Left lung (tissue), 10 donors: Measurements from ENCODE around the gene RAP1GAP2. TPM values are rescaled to one million over a fixed set of nuclear protein-coding genes. Genes with fewer than 3 reads are reported as not detected.
"Not testable (repeated sequence)": the region's sequence is repeated elsewhere in the genome, so short reads cannot be mapped to it uniquely, and the experiment has no call there.

Experiments used
- ATAC-seq: fragments of 200-7000 bp; cut with Tn5 transposase; one replicate; pipeline ENCODE4 v1.9.1; 2020; ENCODE audit warnings: moderate library complexity
- DNase-seq, 4 donors: peaks; one replicate each; pipeline ENCODE4 v3.0.0-alpha.2; 2013 to 2020
- H3K27ac ChIP-seq, 2 donors: fragments of 200-600 bp; sonication (generic) in 1 of 2; one replicate each; pipeline versions ENCODE4 v1.5.0 to v1.8.0; 2020 to 2021
- H3K27me3 ChIP-seq, 2 donors: fragments of 200-600 bp; sonication (generic) in 1 of 2; one replicate each; pipeline versions ENCODE4 v1.5.0 to v1.8.0; 2020 to 2021
- H3K36me3 ChIP-seq, 2 donors: fragments of 200-600 bp; sonication (generic) in 1 of 2; one replicate each; pipeline versions ENCODE4 v1.5.0 to v1.8.0; 2020 to 2021
- H3K4me1 ChIP-seq, 2 donors: fragments of 200-600 bp; one replicate each; pipeline ENCODE4 v1.8.0; 2021
- H3K4me3 ChIP-seq, 2 donors: fragments of 200-600 bp; sonication (generic) in 1 of 2; one replicate each; pipeline versions ENCODE4 v1.5.0 to v1.8.0; 2020 to 2021; ENCODE audit warnings: mild to moderate bottlenecking in 1 of 2
- H3K9me3 ChIP-seq, 2 donors: fragments of 200-600 bp; sonication (generic) in 1 of 2; one replicate each; pipeline versions ENCODE4 v1.5.0 to v1.8.0; 2020 to 2021
- intact Hi-C, 2 donors: fragments of 100-400 bp; cut with DNase I; formaldehyde crosslinking; loops; one replicate each; pipeline versions ENCODE4 v1.11.2 to v1.14.2; 2022
- polyA plus RNA-seq, 6 donors: library from polyadenylated mRNA; unstranded; fragments of 120-200 nt; gene quantifications; one replicate each; pipeline ENCODE4 v1.2.1, GENCODE V29; 2013; ENCODE audit not compliant: insufficient read length in 6 of 6
- total RNA-seq, 2 donors: library from RNA; stranded (reverse); fragmentation: NEBNext Ultra II Directional; extraction: Animal tissue kit (Norgen Biotek cat#: 25700); gene quantifications; one replicate each; pipeline ENCODE4 v1.2.1, GENCODE V29; 2021
- TF ChIP-seq, protein P1 (sequence below), 2 donors: fragments of 200-600 bp; sonication (generic) in 1 of 2; IDR thresholded peaks; one replicate each; pipeline versions ENCODE4 v1.5.0 to v1.8.0; 2021; ENCODE audit warnings: antibody characterized with exemption in 2 of 2
- donor health status: DM: no; HTN: yes; CAD: no.
- donor health status: DM: no; HTN: no; CAD: no.

Gene RAP1GAP2
- total and polyA plus RNA-seq, 8 donors, result 8.0 to 14.5 (median 9.7) TPM

DNA sequence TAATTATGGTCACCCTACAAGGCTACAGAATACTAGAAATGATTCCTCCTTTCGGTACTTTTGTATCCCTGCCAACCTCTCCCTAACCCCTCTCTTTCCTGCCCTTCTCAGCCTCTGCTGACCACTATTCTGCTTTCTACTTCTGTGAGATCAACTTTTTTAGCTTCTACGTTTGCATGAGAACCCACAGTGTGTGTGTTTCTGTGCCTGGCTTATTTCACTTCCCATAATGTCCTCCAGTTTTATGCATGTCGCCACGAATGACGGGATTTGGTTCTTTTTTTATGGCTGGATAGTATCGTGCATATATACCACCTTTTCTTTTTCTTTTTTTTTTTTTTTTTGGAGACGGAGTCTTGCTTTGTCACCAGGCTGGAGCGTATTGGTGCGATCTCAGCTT lies 92.1 kb downstream of the RAP1GAP2 start:
- Histone ChIP-seq H3K27ac (no peak overlapping the region), H3K9me3 (no peaks in the 10 kb centered on the region), H3K4me3 (no peak overlapping the region), H3K36me3 (no peaks in the 10 kb centered on the region), H3K27me3 (peaks cover 0 to under 1% of the 10 kb centered on the region in 2 donors), H3K4me1 (peaks cover 0 to 6% of the 10 kb centered on the region in 2 donors)
- TF ChIP-seq, protein P1, sequence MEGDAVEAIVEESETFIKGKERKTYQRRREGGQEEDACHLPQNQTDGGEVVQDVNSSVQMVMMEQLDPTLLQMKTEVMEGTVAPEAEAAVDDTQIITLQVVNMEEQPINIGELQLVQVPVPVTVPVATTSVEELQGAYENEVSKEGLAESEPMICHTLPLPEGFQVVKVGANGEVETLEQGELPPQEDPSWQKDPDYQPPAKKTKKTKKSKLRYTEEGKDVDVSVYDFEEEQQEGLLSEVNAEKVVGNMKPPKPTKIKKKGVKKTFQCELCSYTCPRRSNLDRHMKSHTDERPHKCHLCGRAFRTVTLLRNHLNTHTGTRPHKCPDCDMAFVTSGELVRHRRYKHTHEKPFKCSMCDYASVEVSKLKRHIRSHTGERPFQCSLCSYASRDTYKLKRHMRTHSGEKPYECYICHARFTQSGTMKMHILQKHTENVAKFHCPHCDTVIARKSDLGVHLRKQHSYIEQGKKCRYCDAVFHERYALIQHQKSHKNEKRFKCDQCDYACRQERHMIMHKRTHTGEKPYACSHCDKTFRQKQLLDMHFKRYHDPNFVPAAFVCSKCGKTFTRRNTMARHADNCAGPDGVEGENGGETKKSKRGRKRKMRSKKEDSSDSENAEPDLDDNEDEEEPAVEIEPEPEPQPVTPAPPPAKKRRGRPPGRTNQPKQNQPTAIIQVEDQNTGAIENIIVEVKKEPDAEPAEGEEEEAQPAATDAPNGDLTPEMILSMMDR (IDR thresholded peaks at IDR 0.05), result no peak
- no peak for ATAC-seq
- intact Hi-C loops, result no loop called here
- DNase-seq, result no peak

GRCh38 chr17:2889256-2889655 lies 93.0 kb downstream of the RAP1GAP2 start:
- peaks cover 0 to 6% of the 10 kb centered on the region in 2 donors for H3K4me1 ChIP-seq
- intact Hi-C loops, result no loop called here
- H3K27me3 ChIP-seq, result peaks cover 0 to 9% of the 10 kb centered on the region in 2 donors
- no peak overlapping the region for H3K4me3 ChIP-seq
- TF ChIP-seq, protein P1 (IDR thresholded peaks at IDR 0.05), result no peak
- ATAC-seq (no peak), DNase-seq (no peak)
- no peaks in the 10 kb centered on the region for H3K9me3 ChIP-seq
- H3K27ac ChIP-seq, result no peak overlapping the region
- no peaks in the 10 kb centered on the region for H3K36me3 ChIP-seq

GRCh38 chr17:2890778-2891177 lies 94.5 kb downstream of the RAP1GAP2 start:
- ATAC-seq, H3K27ac ChIP-seq, intact Hi-C loops, DNase-seq, H3K4me1 ChIP-seq, H3K9me3 ChIP-seq, H3K36me3 ChIP-seq, H3K4me3 ChIP-seq: not testable (repeated sequence)
- H3K27me3 ChIP-seq, result peaks cover 0 to 25% of the 10 kb centered on the region in 2 donors

- Histone ChIP-seq H3K9me3 (no peaks in the 10 kb centered on the region), H3K4me3 (no peak overlapping the region), H3K36me3 (no peaks in the 10 kb centered on the region), H3K27me3 (peaks cover 0 to 35% of the 10 kb centered on the region in 2 donors), H3K4me1 (peaks cover 0 to 6% of the 10 kb centered on the region in 2 donors), H3K27ac (no peak overlapping the region)
- TF ChIP-seq, protein P1 (IDR thresholded peaks at IDR 0.05), result no peak
- DNase-seq (peak in 1 of 4 donors; percentile 14), ATAC-seq (peak; percentile 80)
- intact Hi-C loops, result no loop called here
Measured at GRCh38 chr17:2892305-2892971, 96.2 kb downstream of the RAP1GAP2 start.

DNA sequence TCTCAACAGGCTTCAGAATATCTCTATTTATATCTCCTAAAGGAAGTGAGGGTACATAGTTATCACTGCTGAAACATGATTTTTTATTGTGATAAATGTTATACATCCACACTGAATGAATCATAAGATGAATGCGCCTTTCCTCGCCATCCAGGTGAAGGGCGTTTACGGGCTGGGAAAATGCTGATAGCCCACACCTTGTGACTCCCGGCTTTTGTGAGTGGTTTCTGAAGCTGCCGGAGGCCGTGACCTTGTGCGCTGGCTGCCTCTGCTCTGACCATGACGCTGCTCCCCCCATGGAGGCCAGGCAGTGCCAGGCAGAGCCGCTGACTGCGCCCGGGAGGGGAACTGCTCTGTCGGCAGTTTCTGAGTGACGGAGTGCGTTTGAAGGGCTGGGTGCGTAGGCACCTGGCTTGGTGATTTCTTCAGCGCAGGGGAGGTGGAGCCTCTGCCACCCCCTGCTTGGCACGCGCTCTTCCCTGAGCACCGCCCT lies 97.2 kb downstream of the RAP1GAP2 start:
- Histone ChIP-seq H3K4me3 (no peak overlapping the region), H3K27ac (no peak overlapping the region), H3K4me1 (peaks cover 0 to 6% of the 10 kb centered on the region in 2 donors), H3K36me3 (no peaks in the 10 kb centered on the region), H3K27me3 (peaks cover 0 to 35% of the 10 kb centered on the region in 2 donors), H3K9me3 (no peaks in the 10 kb centered on the region)
- intact Hi-C loops, result no loop called here
- no peak for DNase-seq
- ATAC-seq, result peak; percentile 14
- TF ChIP-seq, protein P1 (IDR thresholded peaks at IDR 0.05), result no peak
